ENCODE results near the gene CACNB1. TPM values are rescaled to one million over a fixed set of nuclear protein-coding genes. Genes with fewer than 3 reads are reported as not detected.
A peak's percentile ranks its signal among the peaks of the same experiment; 100 is the strongest.

CACNB1 gene
- polyA plus RNA-seq, 6 donors from 2014 or later = 0.09 to 0.32 TPM; not detected in 4

GRCh38 chr17:39147221-39148185 is 50.0 kb downstream of the CACNB1 start:
- H3K27ac Mint-ChIP-seq = no peak overlapping the region
- ATAC-seq (ENCODE audit: low read depth in 2 of 2) = no peak
- H3K9me3 Mint-ChIP-seq = no peaks in the 10 kb centered on the region
- no peaks in the 10 kb centered on the region for H3K36me3 Mint-ChIP-seq
- H3K4me1 Mint-ChIP-seq = peaks cover 8 to 14% (median 9%) of the 10 kb centered on the region in 3 donors
- no peak for DNase-seq
- H3K4me3 Mint-ChIP-seq = no peak overlapping the region
- H3K27me3 Mint-ChIP-seq = peaks cover 30 to 53% (median 41%) of the 10 kb centered on the region in 3 donors

GRCh38 chr17:39146273-39146672 is 51.2 kb downstream of the CACNB1 start:
- ATAC-seq (ENCODE audit: low read depth in 2 of 2) (no peak), DNase-seq (no peak)
- Mint-ChIP-seq H3K27me3 (peaks cover 30 to 46% (median 34%) of the 10 kb centered on the region in 3 donors), H3K27ac (no peak overlapping the region), H3K36me3 (no peaks in the 10 kb centered on the region), H3K4me1 (peaks cover 0 to 5% (median 0%) of the 10 kb centered on the region in 3 donors), H3K9me3 (peaks cover 0 to 8% (median 2%) of the 10 kb centered on the region in 7 donors), H3K4me3 (no peak overlapping the region)

GRCh38 chr17:39145143-39145542 is 52.3 kb downstream of the CACNB1 start:
- H3K4me1 Mint-ChIP-seq = no peaks in the 10 kb centered on the region
- no peak for DNase-seq
- peaks cover 0 to 8% (median 2%) of the 10 kb centered on the region in 7 donors for H3K9me3 Mint-ChIP-seq
- H3K27me3 Mint-ChIP-seq = peaks cover 25 to 38% (median 25%) of the 10 kb centered on the region in 3 donors
- no peaks in the 10 kb centered on the region for H3K36me3 Mint-ChIP-seq
- H3K4me3 Mint-ChIP-seq = no peak overlapping the region
- no peak overlapping the region for H3K27ac Mint-ChIP-seq
- no peak for ATAC-seq (ENCODE audit: low read depth in 2 of 2)

- Mint-ChIP-seq H3K27me3 (peaks cover 18 to 30% (median 18%) of the 10 kb centered on the region in 3 donors), H3K27ac (no peak overlapping the region), H3K9me3 (peaks cover 0 to 8% (median 2%) of the 10 kb centered on the region in 7 donors), H3K4me1 (no peaks in the 10 kb centered on the region), H3K36me3 (no peaks in the 10 kb centered on the region), H3K4me3 (no peak overlapping the region)
- no peak for DNase-seq
- ATAC-seq (ENCODE audit: low read depth in 2 of 2) = no peak
These were observed 53.0 kb downstream of the CACNB1 start for GRCh38 chr17:39144416-39144840.

GRCh38 chr17:39143552-39144093 is 53.8 kb downstream of the CACNB1 start:
- Mint-ChIP-seq H3K36me3 (no peaks in the 10 kb centered on the region), H3K9me3 (peaks cover 0 to 8% (median 2%) of the 10 kb centered on the region in 7 donors), H3K4me1 (no peaks in the 10 kb centered on the region), H3K4me3 (peak overlapping the region in 1 of 8 donors; percentile 53), H3K27ac (no peak overlapping the region), H3K27me3 (peaks cover 10 to 23% (median 11%) of the 10 kb centered on the region in 3 donors)
- DNase-seq (no peak), ATAC-seq (ENCODE audit: low read depth in 2 of 2) (no peak)

GRCh38 chr17:39141915-39142664 is 55.4 kb downstream of the CACNB1 start:
- peaks cover 0 to 8% (median 2%) of the 10 kb centered on the region in 7 donors for H3K9me3 Mint-ChIP-seq
- ATAC-seq (ENCODE audit: low read depth in 2 of 2) = no peak
- no peak overlapping the region for H3K4me3 Mint-ChIP-seq
- no peaks in the 10 kb centered on the region for H3K4me1 Mint-ChIP-seq
- no peaks in the 10 kb centered on the region for H3K36me3 Mint-ChIP-seq
- no peak for DNase-seq
- peak overlapping the region in 1 of 6 donors; percentile 12 for H3K27ac Mint-ChIP-seq
- peaks cover 1 to 12% (median 6%) of the 10 kb centered on the region in 3 donors for H3K27me3 Mint-ChIP-seq

GRCh38 chr17:39141294-39141693 is 56.2 kb downstream of the CACNB1 start:
- no peak overlapping the region for H3K4me3 Mint-ChIP-seq

GRCh38 chr17:39139561-39139960 is 57.9 kb downstream of the CACNB1 start:
- Mint-ChIP-seq H3K4me1 (no peaks in the 10 kb centered on the region), H3K9me3 (peaks cover 0 to 8% (median 2%) of the 10 kb centered on the region in 7 donors), H3K27ac (peak overlapping the region in 1 of 6 donors; percentile 60), H3K36me3 (no peaks in the 10 kb centered on the region), H3K27me3 (no peaks in the 10 kb centered on the region), H3K4me3 (no peak overlapping the region)
- ATAC-seq (ENCODE audit: low read depth in 2 of 2) (no peak), DNase-seq (no peak)

More at GRCh38 chr17:39141294-39141693, 56.2 kb downstream of the CACNB1 start:
- H3K4me1 Mint-ChIP-seq = no peaks in the 10 kb centered on the region
- H3K27me3 Mint-ChIP-seq = peaks cover 0 to 11% (median 6%) of the 10 kb centered on the region in 3 donors
- ATAC-seq (ENCODE audit: low read depth in 2 of 2) (no peak), DNase-seq (no peak)
- H3K27ac Mint-ChIP-seq = no peak overlapping the region
- peaks cover 0 to 8% (median 2%) of the 10 kb centered on the region in 7 donors for H3K9me3 Mint-ChIP-seq
- H3K36me3 Mint-ChIP-seq = no peaks in the 10 kb centered on the region

GRCh38 chr17:39139161-39139511 is 58.3 kb downstream of the CACNB1 start:
- H3K27me3 Mint-ChIP-seq = no peaks in the 10 kb centered on the region
- H3K4me1 Mint-ChIP-seq = no peaks in the 10 kb centered on the region
- H3K9me3 Mint-ChIP-seq = peaks cover 0 to 8% (median 2%) of the 10 kb centered on the region in 7 donors
- DNase-seq = no peak
- no peaks in the 10 kb centered on the region for H3K36me3 Mint-ChIP-seq
- ATAC-seq (ENCODE audit: low read depth in 2 of 2) = no peak
- no peak overlapping the region for H3K4me3 Mint-ChIP-seq
- H3K27ac Mint-ChIP-seq = peak overlapping the region in 1 of 6 donors; percentile 60

GRCh38 chr17:39138431-39139160 is 58.9 kb downstream of the CACNB1 start:
- Mint-ChIP-seq H3K27ac (peak overlapping the region in 2 of 6 donors; percentile 23 to 46), H3K36me3 (no peaks in the 10 kb centered on the region), H3K9me3 (peaks cover 0 to 8% (median 2%) of the 10 kb centered on the region in 7 donors), H3K27me3 (no peaks in the 10 kb centered on the region), H3K4me3 (no peak overlapping the region), H3K4me1 (no peaks in the 10 kb centered on the region)
- no peak for DNase-seq
- no peak for ATAC-seq (ENCODE audit: low read depth in 2 of 2)

GRCh38 chr17:39134878-39135277 is 62.6 kb downstream of the CACNB1 start:
- DNase-seq = no peak
- Mint-ChIP-seq H3K4me1 (no peaks in the 10 kb centered on the region), H3K9me3 (no peaks in the 10 kb centered on the region), H3K4me3 (no peak overlapping the region), H3K27ac (no peak overlapping the region), H3K36me3 (no peaks in the 10 kb centered on the region), H3K27me3 (peaks cover 0 to 8% (median 6%) of the 10 kb centered on the region in 3 donors)
- no peak for ATAC-seq (ENCODE audit: low read depth in 2 of 2)

GRCh38 chr17:39132192-39132610 is 65.3 kb downstream of the CACNB1 start:
- ATAC-seq (ENCODE audit: low read depth in 2 of 2) (no peak), DNase-seq (no peak)
- no peaks in the 10 kb centered on the region for H3K36me3 Mint-ChIP-seq
- peaks cover 0 to 8% (median 6%) of the 10 kb centered on the region in 3 donors for H3K27me3 Mint-ChIP-seq
- no peak overlapping the region for H3K4me3 Mint-ChIP-seq
- no peaks in the 10 kb centered on the region for H3K9me3 Mint-ChIP-seq
- no peak overlapping the region for H3K27ac Mint-ChIP-seq
- no peaks in the 10 kb centered on the region for H3K4me1 Mint-ChIP-seq

GRCh38 chr17:39131616-39132015 is 65.9 kb downstream of the CACNB1 start:
- Mint-ChIP-seq H3K36me3 (no peaks in the 10 kb centered on the region), H3K4me3 (no peak overlapping the region), H3K27ac (peak overlapping the region in 1 of 6 donors; percentile 20), H3K4me1 (no peaks in the 10 kb centered on the region), H3K27me3 (peaks cover 0 to 8% (median 6%) of the 10 kb centered on the region in 3 donors), H3K9me3 (no peaks in the 10 kb centered on the region)
- no peak for DNase-seq
- ATAC-seq (ENCODE audit: low read depth in 2 of 2) = no peak
